T-helper 2 cell treated with Interferon-gamma antibody and Interleukin-4, amounts not matched to agents 100 ng/mL and 5 ng/mL, for 36 hours (primary cell): ENCODE data around the gene PUS10. TPM values are rescaled to one million over a fixed set of nuclear protein-coding genes. Genes with fewer than 3 reads are reported as not detected.
"Not testable (repeated sequence)": the region's sequence is repeated elsewhere in the genome, so short reads cannot be mapped to it uniquely, and the experiment has no call there.

Source experiments
- intact Hi-C: fragments of 100-400 bp; cut with micrococcal nuclease; formaldehyde crosslinking; loops from one replicate; pipeline ENCODE4 v1.15.1; 2023
- total RNA-seq: library from RNA; stranded (reverse); gene quantifications from 2 replicates; pipeline ENCODE4 v1.2.3, GENCODE V29; 2022

PUS10 gene
- total RNA-seq, 1 donor from 2014 or later: 6.1 TPM

GRCh38 chr2:60938301-60938700 lies 79.8 kb downstream of the PUS10 start:
- intact Hi-C loops: no loop called here

- intact Hi-C loops: no loop called here
Observed at GRCh38 chr2:60936757-60937156, 81.3 kb downstream of the PUS10 start.

- intact Hi-C loops: no loop called here
Observed at GRCh38 chr2:60934165-60934722, 83.8 kb downstream of the PUS10 start.

GRCh38 chr2:60932954-60933353 lies 85.1 kb downstream of the PUS10 start:
- intact Hi-C loops: no loop called here

- intact Hi-C loops: not testable (repeated sequence)
Observed at GRCh38 chr2:60932061-60932460, 86.0 kb downstream of the PUS10 start.

GRCh38 chr2:60926741-60927552 lies 91.1 kb downstream of the PUS10 start:
- intact Hi-C loops: no loop called here

GRCh38 chr2:60925994-60926740 lies 91.9 kb downstream of the PUS10 start:
- intact Hi-C loops: no loop called here

GRCh38 chr2:60907329-60907728 lies 110.7 kb downstream of the PUS10 start:
- intact Hi-C loops: no loop called here

- intact Hi-C loops: no loop called here
Observed at GRCh38 chr2:60906395-60906794, 111.7 kb downstream of the PUS10 start.

- intact Hi-C loops: not testable (repeated sequence)
Observed at GRCh38 chr2:60905867-60906266, 112.2 kb downstream of the PUS10 start.

GRCh38 chr2:60901296-60901695 lies 116.8 kb downstream of the PUS10 start:
- intact Hi-C loops: not testable (repeated sequence)

GRCh38 chr2:60899892-60900249 lies 118.2 kb downstream of the PUS10 start:
- intact Hi-C loops: no loop called here

- intact Hi-C loops: no loop called here
Observed at GRCh38 chr2:60899230-60899891, 118.7 kb downstream of the PUS10 start.

- intact Hi-C loops: no loop called here
Observed at GRCh38 chr2:60898567-60898966, 119.5 kb downstream of the PUS10 start.

Other genes starting within 250 kb of the PUS10 start
- gene REL, start 136.7 kb downstream of the PUS10 start, total RNA-seq: 18.2 TPM in 2 replicates
- 16.9 and 20.3 TPM in 2 replicates for gene PEX13, start 535 bp downstream of the PUS10 start, total RNA-seq
- 9.1 and 13.0 TPM in 2 replicates for gene SANBR, start 47.6 kb upstream of the PUS10 start, total RNA-seq
- gene C2orf74, start 143.9 kb upstream of the PUS10 start, total RNA-seq: 2.9 and 7.0 TPM in 2 replicates